ENCODE results near the gene ADAM12. TPM values are rescaled to one million over a fixed set of nuclear protein-coding genes. Genes with fewer than 3 reads are reported as not detected.
A peak's percentile ranks its signal among the peaks of the same experiment; 100 is the strongest.
"Not testable (repeated sequence)": the region's sequence is repeated elsewhere in the genome, so short reads cannot be mapped to it uniquely, and the experiment has no call there.

The ADAM12 gene
- total RNA-seq, 1 donor from 2014 or later = not detected

- no peak for ATAC-seq
- no peak for DNase-seq (ENCODE audit: low spot score)
Measured at GRCh38 chr10:126186766-126187165, 201.5 kb downstream of the ADAM12 start.

- no peak for DNase-seq (ENCODE audit: low spot score)
- peak; percentile 34 for ATAC-seq
Measured at GRCh38 chr10:126185676-126186447, 202.4 kb downstream of the ADAM12 start.

DNA sequence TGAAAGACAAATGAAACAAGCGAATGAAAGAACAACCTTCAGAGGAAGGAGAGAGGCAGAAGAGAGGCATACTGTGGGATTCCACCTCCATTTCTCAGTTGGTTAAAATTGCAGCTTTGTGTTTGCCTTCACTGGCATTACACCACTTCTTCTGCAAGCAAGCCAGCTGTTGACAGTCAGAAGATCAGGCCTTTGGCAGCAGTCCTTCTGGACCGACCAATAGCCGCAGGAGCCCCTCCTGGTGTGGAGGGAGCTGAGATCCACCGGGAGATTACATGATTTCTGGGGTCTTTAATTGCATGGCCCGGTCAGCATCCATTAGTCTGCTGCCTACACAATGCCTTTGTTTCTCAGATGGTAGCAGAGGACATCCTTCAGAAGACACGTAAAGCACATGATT lies 206.7 kb downstream of the ADAM12 start:
- DNase-seq (ENCODE audit: low spot score) (no peak), ATAC-seq (no peak)

GRCh38 chr10:126179637-126180036 lies 208.6 kb downstream of the ADAM12 start:
- DNase-seq (ENCODE audit: low spot score) (no peak), ATAC-seq (no peak)

GRCh38 chr10:126177417-126178030 lies 210.8 kb downstream of the ADAM12 start:
- ATAC-seq = no peak
- no peak for DNase-seq (ENCODE audit: low spot score)

DNA sequence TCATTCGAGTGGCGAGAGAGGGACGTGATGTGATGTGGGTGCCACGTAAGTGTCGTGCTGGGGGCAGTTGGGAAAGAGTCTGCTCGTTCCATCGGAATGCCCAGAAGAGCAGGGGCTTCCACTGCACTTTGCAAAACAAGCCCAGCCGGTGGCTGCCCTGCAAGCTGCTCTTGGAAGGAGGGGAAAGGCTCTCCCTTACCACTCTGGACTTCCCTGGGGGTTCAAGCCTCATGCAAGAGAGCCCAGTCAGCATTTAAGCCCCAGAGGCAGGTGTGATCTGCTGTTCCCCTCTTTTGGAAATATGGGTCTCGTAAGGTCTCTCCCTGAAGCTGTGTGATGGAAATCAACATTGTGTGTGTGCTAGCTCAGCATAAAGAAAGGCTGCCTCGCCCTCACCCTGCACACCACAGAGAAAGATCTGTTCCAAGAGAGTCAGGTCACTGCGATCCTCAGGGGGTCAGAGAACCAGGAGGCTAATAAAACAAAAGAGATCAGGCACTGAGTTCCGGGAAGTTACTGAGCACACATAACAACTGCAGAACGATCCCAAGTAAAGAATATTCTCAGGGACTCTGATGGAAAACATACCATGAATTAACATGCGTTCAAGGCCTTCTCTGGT lies 212.5 kb downstream of the ADAM12 start:
- DNase-seq (ENCODE audit: low spot score) (no peak), ATAC-seq (no peak)

DNA sequence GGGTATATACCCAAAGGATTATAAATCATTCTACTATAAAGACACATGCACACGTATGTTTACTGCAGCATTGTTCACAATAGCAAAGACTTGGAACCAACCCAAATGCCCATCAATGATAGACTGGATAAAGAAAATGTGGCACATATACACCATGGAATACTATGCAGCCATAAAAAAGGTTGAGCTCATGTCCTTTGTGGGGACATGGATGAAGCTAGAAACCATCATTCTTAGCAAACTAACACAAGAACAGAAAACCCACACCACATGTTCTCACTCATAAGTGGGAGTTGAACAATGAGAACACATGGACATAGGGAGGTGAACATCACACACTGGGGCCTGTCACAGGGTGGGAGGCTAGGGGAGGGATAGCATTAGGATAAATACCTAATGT lies 215.5 kb downstream of the ADAM12 start:
- ATAC-seq; DNase-seq (ENCODE audit: low spot score): not testable (repeated sequence)

GRCh38 chr10:126171555-126171954 lies 216.7 kb downstream of the ADAM12 start:
- no peak for DNase-seq (ENCODE audit: low spot score)
- ATAC-seq = no peak

- ATAC-seq = no peak
- DNase-seq (ENCODE audit: low spot score) = no peak
Measured at GRCh38 chr10:126170776-126171175, 217.5 kb downstream of the ADAM12 start.

DNA sequence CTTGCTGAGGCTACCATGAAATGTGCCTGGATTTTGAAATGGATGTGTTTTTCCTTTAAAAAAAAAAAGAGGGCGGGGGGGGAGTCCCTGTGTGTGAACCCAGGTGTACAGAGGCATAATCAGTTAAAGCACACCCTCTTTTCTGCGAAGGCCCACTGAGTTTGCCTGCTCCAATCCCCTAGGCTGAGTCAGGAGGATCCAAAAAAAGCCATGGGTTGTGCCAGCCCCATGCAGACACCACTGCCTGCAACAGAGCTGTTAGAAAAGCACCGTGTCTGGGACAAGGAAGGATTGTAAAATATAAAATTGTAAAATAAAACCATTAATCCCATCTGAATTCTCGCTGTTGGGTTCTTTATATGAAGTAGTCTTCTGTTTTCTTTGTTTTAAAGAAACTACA lies 217.9 kb downstream of the ADAM12 start:
- no peak for ATAC-seq
- no peak for DNase-seq (ENCODE audit: low spot score)

GRCh38 chr10:126169899-126170298 lies 218.4 kb downstream of the ADAM12 start:
- ATAC-seq (no peak), DNase-seq (ENCODE audit: low spot score) (no peak)

DNA sequence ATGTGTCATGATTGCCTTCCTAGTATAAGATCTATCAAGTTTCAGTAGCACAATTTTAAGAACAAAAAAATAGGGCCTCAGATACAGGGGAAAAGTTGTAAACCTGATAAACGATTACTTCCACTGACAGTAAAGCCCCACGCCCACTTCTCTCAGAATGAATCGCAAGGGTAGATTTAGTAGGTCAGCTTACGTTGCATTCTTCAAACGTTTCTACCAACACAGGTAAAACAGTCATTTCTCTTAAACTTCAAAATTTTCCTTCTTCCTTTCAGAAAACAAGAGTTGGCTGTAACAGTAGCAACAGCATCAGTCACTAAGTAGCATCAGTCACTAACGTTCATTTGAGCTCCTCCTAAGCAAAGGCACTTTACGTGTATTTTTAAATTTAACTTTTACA lies 221.5 kb downstream of the ADAM12 start:
- no peak for DNase-seq (ENCODE audit: low spot score)

DNA sequence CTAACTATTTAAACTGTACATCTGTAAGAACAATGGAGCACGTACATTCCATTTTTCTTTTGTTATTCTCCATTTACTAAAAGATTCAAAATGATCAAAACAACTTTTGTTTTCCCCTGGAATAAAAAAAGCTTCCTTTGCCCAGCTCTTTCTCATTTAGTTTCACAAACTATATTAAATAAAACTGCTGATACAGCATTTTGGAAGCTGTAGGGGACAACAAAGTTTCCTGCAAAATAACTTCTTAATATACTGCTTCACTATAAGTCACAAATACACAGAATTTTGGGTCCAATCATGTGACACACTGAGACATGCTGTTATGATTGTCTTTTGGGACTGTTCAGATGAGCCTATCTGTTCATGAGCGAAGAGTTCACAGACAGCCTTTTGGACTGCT lies 222.4 kb downstream of the ADAM12 start:
- DNase-seq (ENCODE audit: low spot score) (no peak), ATAC-seq (no peak)

More for the DNA sequence above, 221.5 kb downstream of the ADAM12 start:
- no peak for ATAC-seq

GRCh38 chr10:126163506-126163905 lies 224.8 kb downstream of the ADAM12 start:
- DNase-seq (ENCODE audit: low spot score) = no peak
- ATAC-seq = no peak

GRCh38 chr10:126161691-126162090 lies 226.6 kb downstream of the ADAM12 start:
- no peak for DNase-seq (ENCODE audit: low spot score)

GRCh38 chr10:126160971-126161630 lies 227.2 kb downstream of the ADAM12 start:
- DNase-seq (ENCODE audit: low spot score) (no peak), ATAC-seq (peak; percentile 31)

More at GRCh38 chr10:126161691-126162090, 226.6 kb downstream of the ADAM12 start:
- ATAC-seq = no peak

- DNase-seq (ENCODE audit: low spot score) (no peak), ATAC-seq (no peak)
Measured at GRCh38 chr10:126160571-126160970, 227.7 kb downstream of the ADAM12 start.

- no peak for ATAC-seq
Measured at GRCh38 chr10:126158133-126158892, 230.0 kb downstream of the ADAM12 start.

DNA sequence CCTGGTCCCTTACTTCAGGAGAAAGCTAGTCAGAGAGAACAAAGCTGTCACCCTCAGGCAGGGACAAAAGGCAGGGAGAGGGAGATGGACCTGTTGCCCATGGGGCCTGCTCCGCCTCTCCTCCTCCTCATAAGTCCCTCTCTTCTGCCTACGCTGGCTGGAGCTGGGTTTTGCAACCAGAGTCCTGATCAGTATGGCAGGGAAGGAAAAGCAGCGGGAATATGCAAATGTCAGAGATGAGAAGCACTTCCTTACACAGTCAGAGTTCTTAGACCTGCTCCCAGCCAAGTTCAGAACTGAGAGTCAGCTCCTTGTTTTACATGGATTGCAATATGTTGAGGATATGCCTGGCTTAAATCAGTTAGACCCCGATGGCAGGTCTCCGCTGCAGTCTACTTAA lies 231.1 kb downstream of the ADAM12 start:
- DNase-seq (ENCODE audit: low spot score) = no peak
- ATAC-seq = no peak

More at GRCh38 chr10:126158133-126158892, 230.0 kb downstream of the ADAM12 start:
- DNase-seq (ENCODE audit: low spot score) = no peak

GRCh38 chr10:126156503-126156902 lies 231.8 kb downstream of the ADAM12 start:
- DNase-seq (ENCODE audit: low spot score) (no peak), ATAC-seq (peak; percentile 64)

- ATAC-seq (no peak), DNase-seq (ENCODE audit: low spot score) (no peak)
Measured at GRCh38 chr10:126156012-126156411, 232.3 kb downstream of the ADAM12 start.
